Keratinocyte (primary cell): ENCODE results near the gene KIF11. TPM values are rescaled to one million over a fixed set of nuclear protein-coding genes. Genes with fewer than 3 reads are reported as not detected.
A peak's percentile ranks its signal among the peaks of the same experiment; 100 is the strongest.

Experiments used
- DNase-seq: peaks from one replicate; pipeline ENCODE4 v3.0.0-alpha.2; 2011; ENCODE audit warnings: low read depth, missing footprints, low spot score
- FAIRE-seq: peaks from 2 replicates; lab custom pipeline; 2011; peaks lifted over from hg19 to GRCh38; lab: Jason Lieb, UNC
- H2AFZ ChIP-seq: 2 replicates; pipeline ENCODE4 v1.6.0; 2012; ENCODE audit warnings: low read length, control low read depth, inconsistent platforms; ENCODE audit not compliant: control insufficient read depth
- H3K27ac ChIP-seq: 2 replicates; pipeline ENCODE4 v1.5.1; 2011; ENCODE audit warnings: low read length; ENCODE audit not compliant: control insufficient read depth, insufficient read depth
- H3K27me3 ChIP-seq: 3 replicates; pipeline ENCODE4 v1.6.0; 2011; ENCODE audit warnings: low read length; ENCODE audit not compliant: control insufficient read depth, insufficient read depth; ENCODE audit errors: extremely low read depth
- H3K36me3 ChIP-seq, 2 experiments: 2 replicates in 1 of 2; 3 replicates in 1 of 2; pipeline ENCODE4 v1.5.1; 2011; ENCODE audit warnings: low read length in 2 of 2, mild to moderate bottlenecking in 1 of 2; ENCODE audit not compliant: control insufficient read depth in 2 of 2, insufficient read depth in 2 of 2; ENCODE audit errors: extremely low read depth in 1 of 2
- H3K4me1 ChIP-seq: 3 replicates; pipeline ENCODE4 v1.5.1; 2011; ENCODE audit warnings: low read length; ENCODE audit not compliant: control insufficient read depth, insufficient read depth; ENCODE audit errors: extremely low read depth
- H3K4me2 ChIP-seq: 3 replicates; pipeline ENCODE4 v1.6.0; 2011; ENCODE audit warnings: low read depth, low read length; ENCODE audit not compliant: control insufficient read depth, insufficient read depth; ENCODE audit errors: extremely low read depth
- H3K4me3 ChIP-seq, 3 experiments: fragments of 200-600 bp in 1 of 3; sonication (generic) in 1 of 3; 2 replicates in 2 of 3; 3 replicates in 1 of 3; pipeline ENCODE4 v1.5.1; 2011 to 2016; ENCODE audit warnings: low read length in 3 of 3, mild to moderate bottlenecking in 3 of 3, control low read depth in 2 of 3, inconsistent platforms in 1 of 3, low read depth in 1 of 3, mixed read lengths in 1 of 3, mixed run types in 1 of 3, moderate library complexity in 1 of 3; ENCODE audit not compliant: control insufficient read depth in 2 of 3, insufficient read depth in 2 of 3; ENCODE audit errors: extremely low read depth in 1 of 3
- H3K79me2 ChIP-seq: 2 replicates; pipeline ENCODE4 v1.6.0; 2012; ENCODE audit warnings: low read length; ENCODE audit not compliant: control insufficient read depth, insufficient read depth
- H3K9ac ChIP-seq: 3 replicates; pipeline ENCODE4 v1.6.0; 2011; ENCODE audit warnings: low read length; ENCODE audit not compliant: control insufficient read depth, insufficient read depth; ENCODE audit errors: extremely low read depth
- H3K9me1 ChIP-seq: 3 replicates; pipeline ENCODE4 v1.6.0; 2011; ENCODE audit warnings: low read length; ENCODE audit not compliant: control insufficient read depth, insufficient read depth; ENCODE audit errors: extremely low read depth
- H3K9me3 ChIP-seq: 2 replicates; pipeline ENCODE4 v1.5.1; 2012; ENCODE audit warnings: low read depth, low read length; ENCODE audit not compliant: control insufficient read depth
- H4K20me1 ChIP-seq: 3 replicates; pipeline ENCODE4 v1.6.0; 2011; ENCODE audit warnings: low read length; ENCODE audit not compliant: control insufficient read depth, insufficient read depth; ENCODE audit errors: extremely low read depth
- EZH2 ChIP-seq: IDR thresholded peaks from one replicate; pipeline ENCODE4 v1.6.1; 2012; ENCODE audit warnings: inconsistent platforms, mild to moderate bottlenecking, low read length, moderate library complexity
- dilution Hi-C: fragments of 300-500 bp; cut with MboI; formaldehyde crosslinking; loops from one replicate; pipeline ENCODE4 v1.7.0; 2020; ENCODE audit warnings: low sequenced_read_pairs; ENCODE audit not compliant: extremely low pct_ligation_motif_present
- polyA plus RNA-seq, 5 experiments: library from polyadenylated mRNA; depleted of rRNA in 3 of 5; stranded (reverse) in 3 of 5; stranded (forward) in 1 of 5; unstranded in 1 of 5; fragments of >200 nt; gene quantifications; 1 replicate in 1 of 5; 2 replicates in 3 of 5; 3 replicates in 1 of 5; pipeline versions ENCODE4 v1.2.1 to v1.2.3, GENCODE V29; 2011 to 2012; ENCODE audit warnings: missing spikeins in 2 of 5, low read depth in 1 of 5, low replicate concordance in 1 of 5
- TF ChIP-seq, protein P1 (sequence below), 3 experiments: IDR thresholded peaks in 1 of 3; conservative IDR thresholded peaks in 1 of 3; optimal IDR thresholded peaks in 1 of 3; 2 replicates in 2 of 3; 3 replicates in 1 of 3; pipeline versions ENCODE3 to v1.5.1; 2011; ENCODE audit warnings: low read length in 3 of 3, mild to moderate bottlenecking in 3 of 3, moderate library complexity in 2 of 3, control low read depth in 1 of 3, inconsistent platforms in 1 of 3; ENCODE audit not compliant: insufficient read depth in 2 of 3; ENCODE audit errors: extremely low read depth in 1 of 3

KIF11 gene
- polyA plus RNA-seq, 1 donor (not counting 4 experiments of a cell fraction or from before 2014, with no cell fraction given), result 10.6 TPM

GRCh38 chr10:92681306-92681834, 88.4 kb downstream of the KIF11 start:
- no peaks in the 10 kb centered on the region for H3K27me3 ChIP-seq
- no peak for FAIRE-seq
- dilution Hi-C loops, result no loop called here

DNA sequence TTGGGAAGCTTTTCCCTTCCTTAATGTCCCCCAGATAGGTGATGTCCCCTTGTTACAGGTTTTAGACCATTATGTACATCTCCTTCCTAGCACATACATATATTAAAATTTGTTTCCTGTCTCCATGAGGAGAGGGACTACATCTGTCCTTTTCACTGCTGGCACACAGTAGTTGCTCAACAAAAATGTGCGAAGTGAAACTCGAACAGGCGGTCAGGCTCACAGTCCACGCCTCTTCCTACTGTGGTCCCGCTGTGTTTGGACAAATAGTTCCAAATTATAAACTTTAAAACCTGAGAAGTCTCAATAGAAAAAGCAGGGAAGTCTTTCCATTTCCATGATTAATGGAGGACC, 95.6 kb downstream of the KIF11 start:
- Histone ChIP-seq H3K27ac (no peak overlapping the region), H3K9me1 (no peaks in the 10 kb centered on the region), H3K4me3 (no peak overlapping the region), H3K27me3 (peaks cover 48% of the 10 kb centered on the region), H3K4me2 (peak overlapping the region; percentile 64), H3K9me3 (peaks cover 2% of the 10 kb centered on the region), H4K20me1 (no peaks in the 10 kb centered on the region), H3K4me1 (no peaks in the 10 kb centered on the region), H3K9ac (no peak overlapping the region), H3K79me2 (no peaks in the 10 kb centered on the region), H3K36me3 (no peaks in the 10 kb centered on the region), H2AFZ (no peak overlapping the region)
- FAIRE-seq, result no peak
- DNase-seq, result no peak
- dilution Hi-C loops, result no loop called here
- TF ChIP-seq EZH2, result no peak
- TF ChIP-seq, protein P1, sequence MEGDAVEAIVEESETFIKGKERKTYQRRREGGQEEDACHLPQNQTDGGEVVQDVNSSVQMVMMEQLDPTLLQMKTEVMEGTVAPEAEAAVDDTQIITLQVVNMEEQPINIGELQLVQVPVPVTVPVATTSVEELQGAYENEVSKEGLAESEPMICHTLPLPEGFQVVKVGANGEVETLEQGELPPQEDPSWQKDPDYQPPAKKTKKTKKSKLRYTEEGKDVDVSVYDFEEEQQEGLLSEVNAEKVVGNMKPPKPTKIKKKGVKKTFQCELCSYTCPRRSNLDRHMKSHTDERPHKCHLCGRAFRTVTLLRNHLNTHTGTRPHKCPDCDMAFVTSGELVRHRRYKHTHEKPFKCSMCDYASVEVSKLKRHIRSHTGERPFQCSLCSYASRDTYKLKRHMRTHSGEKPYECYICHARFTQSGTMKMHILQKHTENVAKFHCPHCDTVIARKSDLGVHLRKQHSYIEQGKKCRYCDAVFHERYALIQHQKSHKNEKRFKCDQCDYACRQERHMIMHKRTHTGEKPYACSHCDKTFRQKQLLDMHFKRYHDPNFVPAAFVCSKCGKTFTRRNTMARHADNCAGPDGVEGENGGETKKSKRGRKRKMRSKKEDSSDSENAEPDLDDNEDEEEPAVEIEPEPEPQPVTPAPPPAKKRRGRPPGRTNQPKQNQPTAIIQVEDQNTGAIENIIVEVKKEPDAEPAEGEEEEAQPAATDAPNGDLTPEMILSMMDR (optimal IDR thresholded peaks at IDR 0.05 in 1 of 3, IDR thresholded peaks at IDR 0.05 in 1 of 3, conservative IDR thresholded peaks at IDR 0.05 in 1 of 3; ENCODE audit: extremely low read depth in 1 of 3, insufficient read depth in 2 of 3, low read length in 3 of 3), result no peak

More at GRCh38 chr10:92681306-92681834, 88.4 kb downstream of the KIF11 start:
- Histone ChIP-seq H3K9ac (no peak overlapping the region), H3K9me1 (no peaks in the 10 kb centered on the region), H3K4me3 (no peak overlapping the region), H3K4me1 (no peaks in the 10 kb centered on the region), H4K20me1 (no peaks in the 10 kb centered on the region), H3K4me2 (no peak overlapping the region), H3K9me3 (no peaks in the 10 kb centered on the region), H3K36me3 (no peaks in the 10 kb centered on the region), H3K79me2 (no peaks in the 10 kb centered on the region), H3K27ac (no peak overlapping the region), H2AFZ (no peak overlapping the region)
- DNase-seq, result no peak
- TF ChIP-seq, protein P1 (optimal IDR thresholded peaks at IDR 0.05 in 1 of 3, IDR thresholded peaks at IDR 0.05 in 1 of 3, conservative IDR thresholded peaks at IDR 0.05 in 1 of 3; ENCODE audit: extremely low read depth in 1 of 3, insufficient read depth in 2 of 3, low read length in 3 of 3), result no peak
- TF ChIP-seq EZH2, result no peak
